H1 (cell line): ENCODE data around the gene TINAGL1. TPM values are rescaled to one million over a fixed set of nuclear protein-coding genes. Genes with fewer than 3 reads are reported as not detected.

Experiments used
- CTCF ChIA-PET: fragments of 300-600 bp; sonication (Branson Sonifier 250); formaldehyde crosslinking; loops from one replicate; lab custom pipeline; 2021; ENCODE audit not compliant: partially characterized antibody; lab: Charles Lee
- POLR2A ChIA-PET: fragments of 300-600 bp; sonication (Branson Sonifier 250); formaldehyde crosslinking; loops from one replicate; lab custom pipeline; 2021; ENCODE audit warnings: inconsistent platforms; ENCODE audit not compliant: partially characterized antibody; lab: Charles Lee
- DNase-seq, 2 experiments: peaks; one replicate each; pipeline versions ENCODE4 v3.0.0 to v3.0.0-alpha.2; 2010 to 2022; ENCODE audit warnings: low spot score in 2 of 2, low read depth in 1 of 2, mixed read lengths in 1 of 2
- FAIRE-seq: peaks from 2 replicates; lab custom pipeline; 2011; peaks lifted over from hg19 to GRCh38; lab: Jason Lieb, UNC
- H2AFZ ChIP-seq: 2 replicates; pipeline ENCODE4 v1.8.1; 2012; ENCODE audit warnings: low read length, inconsistent platforms
- H2AK5ac ChIP-seq: 2 replicates; pipeline ENCODE4 v1.6.1; 2013; ENCODE audit warnings: low read depth, low read length
- H2BK120ac ChIP-seq: replicated peaks from 2 replicates; pipeline ENCODE3; 2013; ENCODE audit warnings: low read depth, low read length, inconsistent platforms
- H2BK12ac ChIP-seq: 2 replicates; pipeline ENCODE4 v1.6.1; 2013; ENCODE audit warnings: low read depth, low read length
- H2BK15ac ChIP-seq: 2 replicates; pipeline ENCODE4 v1.6.1; 2013; ENCODE audit warnings: low read length
- H2BK20ac ChIP-seq: 2 replicates; pipeline ENCODE4 v1.6.1; 2013; ENCODE audit warnings: low read length
- H2BK5ac ChIP-seq: 2 replicates; pipeline ENCODE4 v1.6.1; 2013; ENCODE audit warnings: low read depth, low read length
- H3K14ac ChIP-seq: 2 replicates; pipeline ENCODE4 v1.6.1; 2013; ENCODE audit warnings: inconsistent platforms; ENCODE audit not compliant: insufficient read length
- H3K18ac ChIP-seq: 2 replicates; pipeline ENCODE4 v1.6.1; 2013; ENCODE audit warnings: low read length; ENCODE audit errors: extremely low read depth
- H3K23ac ChIP-seq: 2 replicates; pipeline ENCODE4 v1.6.1; 2013; ENCODE audit warnings: inconsistent platforms; ENCODE audit not compliant: insufficient read length
- H3K23me2 ChIP-seq: 2 replicates; pipeline ENCODE4 v1.6.1; 2013; ENCODE audit warnings: low read depth, low read length
- H3K27ac ChIP-seq: 2 replicates; pipeline ENCODE4 v1.6.1; 2011; ENCODE audit warnings: low read depth, low read length, inconsistent platforms
- H3K27me3 ChIP-seq, 4 experiments: replicated peaks in 1 of 4; 1 replicate in 1 of 4; 2 replicates in 3 of 4; pipeline versions ENCODE4 v1.6.1 to v1.8.1; 2011 to 2013; ENCODE audit warnings: low read length in 3 of 4, mild to moderate bottlenecking in 3 of 4, inconsistent platforms in 2 of 4, mixed read lengths in 2 of 4, moderate library complexity in 1 of 4; ENCODE audit not compliant: control insufficient read depth in 3 of 4, insufficient read depth in 3 of 4; ENCODE audit errors: extremely low read depth in 1 of 4
- H3K36me3 ChIP-seq, 4 experiments: 2 replicates each; pipeline versions ENCODE4 v1.6.1 to v1.8.1; 2011 to 2013; ENCODE audit warnings: mild to moderate bottlenecking in 4 of 4, low read length in 3 of 4, moderate library complexity in 2 of 4, control low read depth in 1 of 4, inconsistent platforms in 1 of 4; ENCODE audit not compliant: insufficient read depth in 4 of 4, control insufficient read depth in 2 of 4
- H3K4ac ChIP-seq: replicated peaks from 2 replicates; pipeline ENCODE3; 2013; ENCODE audit warnings: low read length, low read depth, mixed read lengths, inconsistent platforms; ENCODE audit not compliant: insufficient read length
- H3K4me1 ChIP-seq, 4 experiments: replicated peaks in 1 of 4; 1 replicate in 1 of 4; 2 replicates in 3 of 4; pipeline versions ENCODE4 v1.6.1 to v1.8.1; 2011 to 2013; ENCODE audit warnings: low read length in 3 of 4, inconsistent platforms in 2 of 4, mixed read lengths in 1 of 4; ENCODE audit not compliant: insufficient read depth in 4 of 4, control insufficient read depth in 3 of 4
- H3K4me2 ChIP-seq, 2 experiments: 2 replicates each; pipeline versions ENCODE4 v1.6.1 to v1.8.1; 2011 to 2013; ENCODE audit warnings: low read depth in 2 of 2, low read length in 2 of 2, control low read depth in 1 of 2, inconsistent platforms in 1 of 2, mild to moderate bottlenecking in 1 of 2; ENCODE audit not compliant: insufficient read depth in 1 of 2
- H3K4me3 ChIP-seq, 4 experiments: fragments of 200-600, 300-600 bp in 1 of 4; sonication (generic), shearing (Covaris generic), sonication (Bioruptor Twin) in 1 of 4; 2 replicates each; pipeline versions ENCODE4 v1.5.1 to v1.8.1; 2011 to 2016; ENCODE audit warnings: low read length in 4 of 4, low read depth in 3 of 4, control low read depth in 2 of 4, inconsistent platforms in 2 of 4, mild to moderate bottlenecking in 2 of 4, mixed read lengths in 1 of 4, moderate library complexity in 1 of 4; ENCODE audit not compliant: insufficient read depth in 2 of 4; ENCODE audit errors: extremely low read depth in 1 of 4
- H3K56ac ChIP-seq: replicated peaks from 2 replicates; pipeline ENCODE3; 2013; ENCODE audit warnings: low read depth, mild to moderate bottlenecking, mixed read lengths, low read length, inconsistent platforms; ENCODE audit not compliant: insufficient read length
- H3K79me1 ChIP-seq: 2 replicates; pipeline ENCODE4 v1.6.1; 2013; ENCODE audit warnings: low read depth, low read length, control low read depth
- H3K79me2 ChIP-seq, 2 experiments: 2 replicates each; pipeline versions ENCODE4 v1.6.1 to v1.8.1; 2012 to 2013; ENCODE audit warnings: low read length in 2 of 2, mild to moderate bottlenecking in 2 of 2, inconsistent platforms in 1 of 2; ENCODE audit not compliant: insufficient read depth in 2 of 2, control insufficient read depth in 1 of 2
- H3K9ac ChIP-seq, 4 experiments: replicated peaks in 1 of 4; 1 replicate in 1 of 4; 2 replicates in 3 of 4; pipeline versions ENCODE4 v1.6.1 to v1.8.1; 2011 to 2013; ENCODE audit warnings: low read depth in 3 of 4, low read length in 3 of 4, control low read depth in 2 of 4, mild to moderate bottlenecking in 2 of 4, moderate library complexity in 2 of 4, inconsistent platforms in 1 of 4; ENCODE audit errors: extremely low read depth in 1 of 4
- H3K9me3 ChIP-seq, 2 experiments: 2 replicates each; pipeline versions ENCODE4 v1.6.1 to v1.8.1; 2012 to 2013; ENCODE audit warnings: mild to moderate bottlenecking in 2 of 2, moderate library complexity in 2 of 2, control low read depth in 1 of 2, inconsistent platforms in 1 of 2, low read depth in 1 of 2, low read length in 1 of 2, mixed read lengths in 1 of 2; ENCODE audit not compliant: insufficient read depth in 2 of 2
- H4K20me1 ChIP-seq, 2 experiments: replicated peaks in 1 of 2; 2 replicates each; pipeline versions ENCODE3 to v1.8.1; 2011 to 2013; ENCODE audit warnings: inconsistent platforms in 2 of 2, low read length in 2 of 2, mild to moderate bottlenecking in 1 of 2; ENCODE audit not compliant: insufficient read depth in 2 of 2, control insufficient read depth in 1 of 2
- H4K5ac ChIP-seq: 2 replicates; pipeline ENCODE4 v1.6.1; 2013; ENCODE audit warnings: low read length, low read depth, mixed read lengths, inconsistent platforms; ENCODE audit not compliant: insufficient read length
- H4K8ac ChIP-seq: 2 replicates; pipeline ENCODE4 v1.8.0; 2013; ENCODE audit warnings: mild to moderate bottlenecking, moderate library complexity, low read length, inconsistent platforms; ENCODE audit not compliant: insufficient read depth; ENCODE audit errors: extremely low read depth
- H4K91ac ChIP-seq: replicated peaks from 2 replicates; pipeline ENCODE3; 2013; ENCODE audit warnings: low read length, mixed read lengths, inconsistent platforms; ENCODE audit not compliant: insufficient read length
- CHD1 ChIP-seq: IDR thresholded peaks from 2 replicates; pipeline ENCODE4 v1.6.1; 2012; ENCODE audit warnings: low read depth, low read length, improper control_type of control experiment
- CREB1 ChIP-seq: IDR thresholded peaks from 2 replicates; pipeline ENCODE4 v1.6.1; 2012; ENCODE audit warnings: inconsistent platforms
- EZH2 ChIP-seq: fragments of 200-600 bp; sonication (generic); IDR thresholded peaks from 2 replicates; pipeline ENCODE4 v1.7.1; 2012; ENCODE audit warnings: low read depth, mild to moderate bottlenecking, moderate library complexity, low read length, inconsistent platforms; ENCODE audit not compliant: severe bottlenecking
- FOSL1 ChIP-seq: IDR thresholded peaks from 2 replicates; pipeline ENCODE4 v1.6.1; 2011; ENCODE audit warnings: mild to moderate bottlenecking, low read depth, low read length, moderate library complexity; ENCODE audit not compliant: insufficient read depth
- GABPA ChIP-seq: IDR thresholded peaks from 2 replicates; pipeline ENCODE4 v1.6.1; 2011; ENCODE audit warnings: mild to moderate bottlenecking, low read length, moderate library complexity, borderline replicate concordance; ENCODE audit not compliant: insufficient read depth
- KDM1A ChIP-seq: fragments of 200-600, 300-600 bp; sonication (generic); IDR thresholded peaks from 2 replicates; pipeline ENCODE4 v1.7.1; 2016; ENCODE audit warnings: mild to moderate bottlenecking, low read length, borderline replicate concordance
- RNF2 ChIP-seq: fragments of 200-900, 300-1000 bp; sonication (generic); IDR thresholded peaks from 2 replicates; pipeline ENCODE4 v1.7.1; 2016; ENCODE audit warnings: borderline replicate concordance, low read depth, mild to moderate bottlenecking, antibody characterized with exemption, low read length; ENCODE audit not compliant: poor library complexity, severe bottlenecking; ENCODE audit errors: missing control alignments
- SIRT6 ChIP-seq: IDR thresholded peaks from one replicate; pipeline ENCODE4 v1.7.1; 2012; ENCODE audit warnings: low read length, inconsistent platforms
- TAF1 ChIP-seq: IDR thresholded peaks from 2 replicates; pipeline ENCODE4 v1.6.1; 2011; ENCODE audit warnings: mild to moderate bottlenecking, low read depth, low read length
- TAF7 ChIP-seq: optimal IDR thresholded peaks from 2 replicates; pipeline ENCODE3; 2011; ENCODE audit warnings: low read depth, mild to moderate bottlenecking, inconsistent platforms, low read length, moderate library complexity, borderline replicate concordance
- YY1 ChIP-seq: IDR thresholded peaks from 2 replicates; pipeline ENCODE4 v1.6.1; 2011; ENCODE audit warnings: low read depth, mild to moderate bottlenecking, low read length
- WGBS, 2 experiments: shearing (Covaris generic) in 1 of 2; methylation state at CpG; one replicate each; pipeline versions ENCODE4 v1.1.6 to v1.1.7; 2013 to 2015; ENCODE audit warnings: low lambda C conversion rate in 2 of 2, mixed read lengths in 2 of 2, inconsistent platforms in 1 of 2, low coverage in 1 of 2, missing lambda C conversion rate in 1 of 2; ENCODE audit not compliant: insufficient replicate concordance in 2 of 2, insufficient coverage in 1 of 2, insufficient read length in 1 of 2; ENCODE audit errors: extremely low coverage in 1 of 2, missing lambda C conversion rate in 1 of 2; 5-methylcytosine and 5-hydroxymethylcytosine counted together
- polyA plus RNA-seq, 7 experiments: library from polyadenylated mRNA; depleted of rRNA in 3 of 7; stranded (reverse) in 5 of 7; unstranded in 2 of 7; fragments of >200 nt in 5 of 7; fragments of 200-250 nt in 2 of 7; gene quantifications; 1 replicate in 5 of 7; 2 replicates in 1 of 7; 4 replicates in 1 of 7; pipeline versions ENCODE4 v1.2.1 to v1.2.3, GENCODE V29; 2011 to 2013; ENCODE audit warnings: missing spikeins in 2 of 7, mixed read lengths in 2 of 7
- total RNA-seq: library from RNA; stranded (reverse); fragmentation: NEBNext Ultra II Directional; extraction: Animal tissue kit (Norgen Biotek cat#: 25700); gene quantifications from 2 replicates; pipeline ENCODE4 v1.2.1, GENCODE V29; 2021
- TF ChIP-seq, protein P1 (sequence below), 3 experiments: IDR thresholded peaks; 1 replicate in 2 of 3; 2 replicates in 1 of 3; pipeline versions ENCODE4 v1.5.1 to v1.6.1; 2011; ENCODE audit warnings: low read length in 3 of 3, mild to moderate bottlenecking in 3 of 3, inconsistent platforms in 2 of 3, low read depth in 1 of 3, moderate library complexity in 1 of 3; ENCODE audit not compliant: insufficient read depth in 1 of 3; ENCODE audit errors: control extremely low read depth in 1 of 3

The TINAGL1 gene
- total and polyA plus RNA-seq, 2 of the 8 experiments (the other 6 are each of a cell fraction or from before 2014, with no cell fraction given) = 11.2 to 21.7 TPM

DNA sequence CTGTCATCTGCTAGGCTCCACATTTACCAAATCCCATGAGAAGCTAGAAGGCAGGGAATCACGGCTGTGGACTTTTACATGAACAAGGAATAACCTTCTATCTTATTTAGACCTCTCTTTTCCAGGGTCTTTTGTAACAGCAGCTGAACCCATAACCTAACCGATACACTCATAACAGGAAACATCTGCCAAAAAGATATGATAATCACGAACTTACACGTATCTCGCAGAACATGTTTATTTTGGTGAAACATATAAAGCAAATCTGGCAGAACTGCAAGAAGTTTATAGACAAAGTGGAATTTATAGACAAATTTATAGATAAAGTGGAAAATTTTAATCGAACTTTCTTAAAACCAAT, 20.4 kb downstream of the TINAGL1 start:
- ChIA-PET POLR2A (no interaction called here), CTCF (interaction anchor here (0.9 to 1.7 kb wide), 7 partner anchors 9 to 202 kb away, joined by 3 to 4 read pairs (median 3); no protein-coding TSS in a partner anchor)
- Histone ChIP-seq H2BK120ac (no peak overlapping the region), H3K36me3 (no peaks in the 10 kb centered on the region), H2AFZ (no peak overlapping the region), H2BK12ac (no peak overlapping the region), H4K20me1 (no peaks in the 10 kb centered on the region), H3K56ac (no peak overlapping the region), H3K23me2 (no peaks in the 10 kb centered on the region), H3K9ac (no peak overlapping the region), H2BK20ac (no peak overlapping the region), H3K23ac (no peak overlapping the region), H4K5ac (no peak overlapping the region), H2BK15ac (no peak overlapping the region), H3K14ac (no peak overlapping the region), H3K9me3 (no peaks in the 10 kb centered on the region), H4K91ac (no peak overlapping the region), H3K4me3 (no peak overlapping the region), H3K4ac (no peak overlapping the region), H3K27ac (no peak overlapping the region), H3K4me2 (no peak overlapping the region), H2BK5ac (no peak overlapping the region), H3K27me3 (no peaks in the 10 kb centered on the region), H3K79me2 (no peaks in the 10 kb centered on the region), H3K4me1 (no peaks in the 10 kb centered on the region), H4K8ac (no peak overlapping the region), H3K79me1 (no peaks in the 10 kb centered on the region), H2AK5ac (no peak overlapping the region), H3K18ac (no peak overlapping the region)
- WGBS, 2 experiments = 86% methylated on average over 6 of the region's 6 CpGs; no CpG with 5 or more reads in 1 of the 2 experiments
- DNase-seq = no peak
- FAIRE-seq = no peak
- TF ChIP-seq TAF7 (no peak), SIRT6 (no peak), RNF2 (no peak), KDM1A (no peak), CREB1 (no peak), GABPA (no peak), FOSL1 (no peak), YY1 (no peak), CHD1 (no peak), TAF1 (no peak), EZH2 (no peak)
- TF ChIP-seq, protein P1, sequence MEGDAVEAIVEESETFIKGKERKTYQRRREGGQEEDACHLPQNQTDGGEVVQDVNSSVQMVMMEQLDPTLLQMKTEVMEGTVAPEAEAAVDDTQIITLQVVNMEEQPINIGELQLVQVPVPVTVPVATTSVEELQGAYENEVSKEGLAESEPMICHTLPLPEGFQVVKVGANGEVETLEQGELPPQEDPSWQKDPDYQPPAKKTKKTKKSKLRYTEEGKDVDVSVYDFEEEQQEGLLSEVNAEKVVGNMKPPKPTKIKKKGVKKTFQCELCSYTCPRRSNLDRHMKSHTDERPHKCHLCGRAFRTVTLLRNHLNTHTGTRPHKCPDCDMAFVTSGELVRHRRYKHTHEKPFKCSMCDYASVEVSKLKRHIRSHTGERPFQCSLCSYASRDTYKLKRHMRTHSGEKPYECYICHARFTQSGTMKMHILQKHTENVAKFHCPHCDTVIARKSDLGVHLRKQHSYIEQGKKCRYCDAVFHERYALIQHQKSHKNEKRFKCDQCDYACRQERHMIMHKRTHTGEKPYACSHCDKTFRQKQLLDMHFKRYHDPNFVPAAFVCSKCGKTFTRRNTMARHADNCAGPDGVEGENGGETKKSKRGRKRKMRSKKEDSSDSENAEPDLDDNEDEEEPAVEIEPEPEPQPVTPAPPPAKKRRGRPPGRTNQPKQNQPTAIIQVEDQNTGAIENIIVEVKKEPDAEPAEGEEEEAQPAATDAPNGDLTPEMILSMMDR (IDR thresholded peaks at IDR 0.05; ENCODE audit: control extremely low read depth in 1 of 3, insufficient read depth in 1 of 3, low read depth in 1 of 3, low read length in 3 of 3) = no peak
